Testis (tissue), 3 donors: ENCODE results near the gene COL4A2. TPM values are rescaled to one million over a fixed set of nuclear protein-coding genes. Genes with fewer than 3 reads are reported as not detected.

ENCODE experiments used
- DNase-seq: peaks from one replicate; pipeline ENCODE4 v3.0.0-alpha.2; 2019
- H3K27ac ChIP-seq, 2 donors: fragments of 200-600 bp; sonication (generic); one replicate each; pipeline ENCODE4 v1.5.1; 2019
- H3K27me3 ChIP-seq: fragments of 200-600 bp; sonication (generic); one replicate; pipeline ENCODE4 v1.5.1; 2019
- H3K36me3 ChIP-seq: fragments of 200-600 bp; sonication (generic); one replicate; pipeline ENCODE4 v1.5.1; 2017; ENCODE audit warnings: low read depth; ENCODE audit errors: missing control alignments
- H3K4me1 ChIP-seq: fragments of 200-600 bp; sonication (generic); one replicate; pipeline ENCODE4 v1.5.1; 2019
- H3K4me3 ChIP-seq, 2 donors: fragments of 200-600 bp; sonication (generic); one replicate each; pipeline ENCODE4 v1.5.1; 2017 to 2019
- H3K9me3 ChIP-seq: fragments of 200-600 bp; sonication (generic); one replicate; pipeline ENCODE4 v1.5.1; 2017
- CTCF ChIP-seq, 3 experiments: fragments of 450-650 bp in 2 of 3; fragments of 200-600 bp in 1 of 3; sonication (generic) in 1 of 3; IDR thresholded peaks; one replicate each; pipeline ENCODE4 v1.5.1; 2016 to 2019; ENCODE audit warnings: antibody characterized with exemption in 3 of 3, mild to moderate bottlenecking in 2 of 3, moderate library complexity in 1 of 3
- POLR2A ChIP-seq: fragments of 450-650 bp; IDR thresholded peaks from one replicate; pipeline ENCODE4 v1.6.1; 2017; ENCODE audit warnings: antibody characterized with exemption, mild to moderate bottlenecking, moderate library complexity
- WGBS, 2 donors: methylation state at CpG; one replicate each; pipeline ENCODE4 v1.1.5; 2018; 5-methylcytosine and 5-hydroxymethylcytosine counted together
- intact Hi-C: fragments of 100-400 bp; cut with DNase I; formaldehyde crosslinking; loops from one replicate; pipeline ENCODE4 v1.15.1; 2023; ENCODE audit warnings: low total_unique reads
- polyA plus RNA-seq: library from polyadenylated mRNA; stranded (reverse); fragments of 350-450 nt; fragmentation: Illumina TruSeq; extraction: RNeasy Lipid Tissue Mini Kit (QIAGEN cat#74804); gene quantifications from one replicate; pipeline ENCODE4 v1.2.3, GENCODE V29; 2014; ENCODE audit warnings: low read depth, low replicate concordance; ENCODE audit not compliant: insufficient read depth
- total RNA-seq, 2 donors: library from RNA; depleted of rRNA; stranded (reverse); fragments of >200 nt; gene quantifications; one replicate each; pipeline ENCODE4 v1.2.3, GENCODE V29; 2016

Gene COL4A2
- total and polyA plus RNA-seq, 3 donors from 2014 or later: 69.1 to 89.9 (median 81.0) TPM

DNA sequence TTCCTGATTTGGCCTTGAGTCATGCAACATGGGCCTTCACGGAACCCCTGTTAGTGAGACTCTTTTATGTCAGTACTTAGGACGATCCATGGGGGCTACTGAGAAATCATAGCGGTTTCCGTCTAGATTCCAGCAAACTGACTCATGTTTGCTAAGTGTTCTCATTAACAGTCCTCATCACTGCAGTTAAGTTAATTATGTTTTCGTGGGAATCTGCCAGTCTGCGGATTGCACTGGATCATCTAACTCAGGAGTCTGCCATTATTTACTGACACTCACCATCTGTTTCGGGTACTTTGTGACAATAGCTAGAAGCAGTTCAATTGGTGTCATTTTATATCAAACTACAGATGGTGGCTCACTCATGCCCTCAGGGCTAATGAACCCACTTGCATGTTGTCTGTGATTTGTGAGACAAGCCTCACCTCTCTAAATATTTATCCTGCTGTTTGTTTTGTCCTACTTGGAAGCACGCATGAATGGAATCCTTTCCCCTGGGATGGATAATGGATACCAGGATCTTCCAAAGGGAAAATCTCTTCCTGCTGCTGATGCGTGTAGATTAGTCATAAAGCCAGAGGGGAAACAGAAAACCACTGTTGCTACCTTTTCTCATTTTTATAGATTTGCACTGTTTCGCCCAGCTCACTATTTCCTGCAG, 192.7 kb downstream of the COL4A2 start:
- DNase-seq: no peak
- Histone ChIP-seq H3K9me3 (no peaks in the 10 kb centered on the region), H3K27me3 (no peaks in the 10 kb centered on the region), H3K4me1 (no peaks in the 10 kb centered on the region), H3K4me3 (no peak overlapping the region), H3K36me3 (no peaks in the 10 kb centered on the region), H3K27ac (no peak overlapping the region)
- TF ChIP-seq POLR2A (no peak), CTCF (IDR thresholded peaks at IDR 0.05) (no peak)
- intact Hi-C loops: no loop called here
- WGBS, 2 donors: 84 to 94% methylated on average over 10 of the region's 10 CpGs

- Histone ChIP-seq H3K4me3 (no peak overlapping the region), H3K9me3 (no peaks in the 10 kb centered on the region), H3K36me3 (no peaks in the 10 kb centered on the region), H3K27ac (no peak overlapping the region), H3K4me1 (no peaks in the 10 kb centered on the region), H3K27me3 (no peaks in the 10 kb centered on the region)
- 91 to 95% methylated on average over 3 of the region's 3 CpGs for WGBS, 2 donors
- DNase-seq: no peak
- intact Hi-C loops: no loop called here
- TF ChIP-seq CTCF (IDR thresholded peaks at IDR 0.05): no peak
- no peak for TF ChIP-seq POLR2A
These were observed 193.3 kb downstream of the COL4A2 start for GRCh38 chr13:110500341-110500740.

- TF ChIP-seq CTCF (IDR thresholded peaks at IDR 0.05) (no peak), POLR2A (no peak)
- Histone ChIP-seq H3K27me3 (no peaks in the 10 kb centered on the region), H3K9me3 (no peaks in the 10 kb centered on the region), H3K4me3 (no peak overlapping the region), H3K27ac (no peak overlapping the region), H3K4me1 (no peaks in the 10 kb centered on the region), H3K36me3 (no peaks in the 10 kb centered on the region)
- DNase-seq: no peak
- intact Hi-C loops: no loop called here
- 94 to 100% methylated on average over 5 to 9 of the region's 9 CpGs for WGBS, 2 donors
These were observed 194.1 kb downstream of the COL4A2 start for GRCh38 chr13:110501188-110501587.

DNA sequence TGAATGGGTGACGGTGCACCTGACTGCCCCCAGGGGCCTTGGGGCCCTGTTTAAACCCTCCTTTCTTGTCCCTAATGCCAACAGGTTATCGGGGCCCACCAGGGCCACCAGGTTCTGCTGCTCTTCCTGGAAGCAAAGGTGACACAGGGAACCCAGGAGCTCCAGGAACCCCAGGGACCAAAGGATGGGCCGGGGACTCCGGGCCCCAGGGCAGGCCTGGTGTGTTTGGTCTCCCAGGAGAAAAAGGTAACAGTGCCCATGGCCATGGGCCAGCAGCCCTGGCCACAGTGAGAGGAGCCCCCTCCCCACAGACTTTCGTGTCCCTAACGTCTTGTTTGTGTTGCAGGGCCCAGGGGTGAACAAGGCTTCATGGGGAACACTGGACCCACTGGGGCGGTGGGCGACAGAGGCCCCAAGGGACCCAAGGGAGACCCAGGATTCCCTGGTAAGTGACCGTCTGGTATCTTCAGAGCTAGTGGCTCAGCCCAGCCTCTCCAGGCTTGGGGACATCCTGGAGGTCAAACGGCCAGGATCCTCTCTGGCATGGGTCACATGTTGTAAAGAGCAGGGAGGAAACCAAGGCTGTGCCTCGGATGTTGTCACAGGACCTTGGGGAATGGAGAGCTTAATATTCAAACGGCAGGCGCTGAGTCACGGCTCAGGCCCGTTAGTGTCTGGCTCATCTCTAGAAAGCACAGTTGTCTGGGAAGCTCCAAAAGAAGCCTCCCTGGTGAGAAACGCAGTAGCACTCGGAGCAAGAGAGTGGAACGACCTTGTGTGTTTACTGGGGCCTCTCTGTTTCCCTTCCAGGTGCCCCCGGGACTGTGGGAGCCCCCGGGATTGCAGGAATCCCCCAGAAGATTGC, 196.2 kb downstream of the COL4A2 start:
- 76% methylated on average over 14 to 20 of the region's 20 CpGs for WGBS, 2 donors
- no peak overlapping the region for H3K4me3 ChIP-seq
- H3K27me3 ChIP-seq: no peaks in the 10 kb centered on the region
- peaks cover 13% of the 10 kb centered on the region for H3K4me1 ChIP-seq
- no peaks in the 10 kb centered on the region for H3K9me3 ChIP-seq
- DNase-seq: no peak
- intact Hi-C loops: no loop called here
- no peak overlapping the region for H3K27ac ChIP-seq
- no peaks in the 10 kb centered on the region for H3K36me3 ChIP-seq
- TF ChIP-seq CTCF (IDR thresholded peaks at IDR 0.05) (no peak), POLR2A (no peak)
